HCT116 (cell line): ENCODE results near the gene ANO3. TPM values are rescaled to one million over a fixed set of nuclear protein-coding genes. Genes with fewer than 3 reads are reported as not detected.

Source experiments
- ATAC-seq: fragments of 200-7000 bp; cut with Tn5 transposase; 2 replicates; pipeline ENCODE4 v1.9.1; 2020; ENCODE audit warnings: mild to moderate bottlenecking, moderate library complexity
- BruUV-seq: library from RNA; stranded (reverse); fragments of 400-500 nt; replicated peaks from 2 replicates; lab custom pipeline; 2021; lab: Mats Ljungman, UMichigan
- CTCF ChIA-PET: fragments of 300-600 bp; sonication (Branson Sonifier 250); formaldehyde crosslinking; loops from one replicate; lab custom pipeline; 2021; ENCODE audit warnings: antibody characterized with exemption; lab: Charles Lee
- POLR2A ChIA-PET: fragments of 300-600, 350-600 bp; sonication (Branson Sonifier 250); formaldehyde crosslinking; loops from one replicate; lab custom pipeline; 2021; ENCODE audit warnings: antibody characterized with exemption; lab: Charles Lee
- RAD21 ChIA-PET, 2 experiments: fragments of 300-600 bp; sonication (Branson Sonifier 250); formaldehyde crosslinking; loops; one replicate each; lab custom pipeline; 2023; ENCODE audit warnings: low total read pairs in 2 of 2; ENCODE audit not compliant: uncharacterized antibody in 2 of 2, unreplicated experiment in 2 of 2, low non-redundant PET in 1 of 2; lab: Charles Lee
- DNase-seq: peaks from one replicate; pipeline ENCODE4 v3.0.0-alpha.2; 2010; ENCODE audit warnings: low read depth, low spot score
- H2AFZ ChIP-seq: fragments of 200-600 bp; shearing (Covaris generic), sonication (generic); 2 replicates; pipeline ENCODE4 v1.6.1; 2017; ENCODE audit warnings: low read depth, mixed run types, mixed read lengths, antibody characterized with exemption, low read length; ENCODE audit not compliant: poor library complexity, severe bottlenecking
- H3K27ac ChIP-seq: 2 replicates; pipeline ENCODE4 v1.5.1; 2012; ENCODE audit warnings: low read depth, low read length
- H3K27me3 ChIP-seq: fragments of 200-600 bp; sonication (generic); 2 replicates; pipeline ENCODE4 v1.6.1; 2016; ENCODE audit warnings: mixed run types, low read length, mixed read lengths; ENCODE audit not compliant: insufficient read depth
- H3K36me3 ChIP-seq, 2 experiments: fragments of 200-500 bp in 1 of 2; fragments of 200-600 bp in 1 of 2; sonication (Bioruptor generic) in 1 of 2; sonication (generic) in 1 of 2; 2 replicates each; pipeline versions ENCODE4 v1.5.1 to v1.6.1; 2014 to 2016; ENCODE audit warnings: low read length in 2 of 2, inconsistent platforms in 1 of 2, mixed read lengths in 1 of 2, mixed run types in 1 of 2; ENCODE audit not compliant: insufficient read depth in 2 of 2, control insufficient read depth in 1 of 2
- H3K4me1 ChIP-seq, 2 experiments: fragments of 200-600 bp in 1 of 2; sonication (generic) in 1 of 2; 2 replicates each; pipeline versions ENCODE4 v1.5.1 to v1.6.1; 2012 to 2017; ENCODE audit warnings: low read length in 2 of 2, inconsistent platforms in 1 of 2, mild to moderate bottlenecking in 1 of 2, mixed read lengths in 1 of 2, mixed run types in 1 of 2, moderate library complexity in 1 of 2; ENCODE audit not compliant: insufficient read depth in 2 of 2, control insufficient read depth in 1 of 2
- H3K4me2 ChIP-seq: fragments of 200-600 bp; sonication (generic); 2 replicates; pipeline ENCODE4 v1.6.1; 2017; ENCODE audit warnings: mixed run types, low read length, mixed read lengths
- H3K4me3 ChIP-seq, 2 experiments: fragments of 200-600 bp in 1 of 2; sonication (generic) in 1 of 2; replicated peaks in 1 of 2; 2 replicates each; pipeline ENCODE4 v1.5.1; 2011 to 2016; ENCODE audit warnings: low read length in 2 of 2, control low read depth in 1 of 2, low read depth in 1 of 2, mild to moderate bottlenecking in 1 of 2, mixed read lengths in 1 of 2, mixed run types in 1 of 2
- H3K79me2 ChIP-seq: fragments of 200-600 bp; sonication (generic); 2 replicates; pipeline ENCODE4 v1.6.1; 2017; ENCODE audit warnings: mild to moderate bottlenecking, mixed run types, low read length, moderate library complexity, mixed read lengths; ENCODE audit not compliant: insufficient read depth
- H3K9ac ChIP-seq: fragments of 200-600 bp; sonication (generic); 2 replicates; pipeline ENCODE4 v1.6.1; 2016; ENCODE audit warnings: low read length, mixed read lengths
- H3K9me2 ChIP-seq: fragments of 200-600 bp; sonication (generic), shearing (Covaris generic); 2 replicates; pipeline ENCODE4 v1.6.1; 2017; ENCODE audit warnings: mixed run types, mild to moderate bottlenecking, moderate library complexity; ENCODE audit not compliant: insufficient read depth
- H3K9me3 ChIP-seq, 2 experiments: fragments of 200-500 bp in 1 of 2; fragments of 200-600 bp in 1 of 2; sonication (Bioruptor generic) in 1 of 2; sonication (generic) in 1 of 2; 2 replicates each; pipeline ENCODE4 v1.6.1; 2014 to 2017; ENCODE audit warnings: low read length in 2 of 2, mixed read lengths in 2 of 2, inconsistent platforms in 1 of 2, low read depth in 1 of 2, mild to moderate bottlenecking in 1 of 2, mixed run types in 1 of 2, moderate library complexity in 1 of 2; ENCODE audit not compliant: control insufficient read depth in 1 of 2, insufficient read depth in 1 of 2
- H4K20me1 ChIP-seq: fragments of 200-600 bp; sonication (generic), shearing (Covaris generic); 2 replicates; pipeline ENCODE4 v1.6.1; 2017; ENCODE audit warnings: mixed run types, mild to moderate bottlenecking, moderate library complexity; ENCODE audit not compliant: insufficient read depth
- EGR1 ChIP-seq: IDR thresholded peaks from 2 replicates; pipeline ENCODE4 v1.6.1; 2012; ENCODE audit warnings: low read depth
- JUND ChIP-seq: IDR thresholded peaks from 2 replicates; pipeline ENCODE4 v1.6.1; 2012
- POLR2AphosphoS5 ChIP-seq: IDR thresholded peaks from 2 replicates; pipeline ENCODE4 v1.6.1; 2011; ENCODE audit warnings: mild to moderate bottlenecking, low read depth, low read length, moderate library complexity
- SIN3A ChIP-seq: IDR thresholded peaks from 2 replicates; pipeline ENCODE4 v1.6.1; 2012; ENCODE audit warnings: low read depth
- SP1 ChIP-seq: IDR thresholded peaks from 2 replicates; pipeline ENCODE4 v1.6.1; 2012; ENCODE audit warnings: low read depth
- intact Hi-C: fragments of 100-400 bp; cut with micrococcal nuclease; formaldehyde crosslinking; loops from 2 replicates; pipeline ENCODE4 v1.10.0; 2022
- total RNA-seq: library from RNA; stranded (reverse); gene quantifications from one replicate; pipeline ENCODE4 v1.2.1, GENCODE V29; 2021; ENCODE audit not compliant: unreplicated experiment
- TF ChIP-seq, protein P1 (sequence below): IDR thresholded peaks from 2 replicates; pipeline ENCODE4 v1.6.1; 2011; ENCODE audit warnings: mild to moderate bottlenecking, low read length, moderate library complexity; ENCODE audit not compliant: insufficient replicate concordance; ENCODE audit errors: extremely low read depth
- TF ChIP-seq, protein P2 (sequence below), 3 experiments: fragments of 200-600 bp in 1 of 3; sonication (generic) in 1 of 3; IDR thresholded peaks in 2 of 3; conservative IDR thresholded peaks in 1 of 3; 2 replicates each; pipeline ENCODE4 v1.5.1; 2012 to 2017; ENCODE audit warnings: low read depth in 2 of 3, low read length in 2 of 3, antibody characterized with exemption in 1 of 3, borderline replicate concordance in 1 of 3, control low read depth in 1 of 3, mild to moderate bottlenecking in 1 of 3, mixed read lengths in 1 of 3, mixed run types in 1 of 3, moderate library complexity in 1 of 3; ENCODE audit not compliant: insufficient read depth in 1 of 3

Gene ANO3
- total RNA-seq, 1 experiment from 2014 or later = not detected

DNA sequence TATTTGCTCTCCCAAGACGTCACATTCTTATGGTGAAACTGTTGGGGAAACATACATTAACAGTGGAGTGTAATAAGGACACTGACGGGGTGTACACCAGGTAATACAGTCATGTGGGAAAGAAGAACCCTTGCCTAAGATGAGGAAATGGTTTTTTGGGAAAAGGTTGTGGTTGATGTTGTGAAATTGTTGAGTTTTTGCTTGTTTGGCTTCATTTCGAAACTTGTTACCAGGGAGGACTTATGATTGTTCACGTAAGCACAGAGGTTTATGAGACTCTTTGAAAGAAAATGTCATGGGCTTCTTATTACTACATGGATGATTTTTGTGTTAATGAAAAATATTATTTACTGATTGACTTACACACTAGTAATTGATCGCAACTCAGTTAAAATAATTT is 16.8 kb downstream of the ANO3 start:
- ChIA-PET RAD21 (no interaction called here), CTCF (no interaction called here), POLR2A (no interaction called here)
- no peak for ATAC-seq
- H3K27me3 ChIP-seq = no peaks in the 10 kb centered on the region
- no peaks in the 10 kb centered on the region for H3K4me1 ChIP-seq
- no TSS peak for BruUV-seq
- H3K36me3 ChIP-seq = no peaks in the 10 kb centered on the region
- no peak overlapping the region for H2AFZ ChIP-seq
- no peak overlapping the region for H3K27ac ChIP-seq
- intact Hi-C loops = no loop called here
- H3K9me2 ChIP-seq = no peaks in the 10 kb centered on the region
- no peak overlapping the region for H3K4me2 ChIP-seq
- no peak overlapping the region for H3K9ac ChIP-seq
- TF ChIP-seq EGR1 (no peak), POLR2AphosphoS5 (no peak), SIN3A (no peak), SP1 (no peak), JUND (no peak)
- TF ChIP-seq, protein P1, sequence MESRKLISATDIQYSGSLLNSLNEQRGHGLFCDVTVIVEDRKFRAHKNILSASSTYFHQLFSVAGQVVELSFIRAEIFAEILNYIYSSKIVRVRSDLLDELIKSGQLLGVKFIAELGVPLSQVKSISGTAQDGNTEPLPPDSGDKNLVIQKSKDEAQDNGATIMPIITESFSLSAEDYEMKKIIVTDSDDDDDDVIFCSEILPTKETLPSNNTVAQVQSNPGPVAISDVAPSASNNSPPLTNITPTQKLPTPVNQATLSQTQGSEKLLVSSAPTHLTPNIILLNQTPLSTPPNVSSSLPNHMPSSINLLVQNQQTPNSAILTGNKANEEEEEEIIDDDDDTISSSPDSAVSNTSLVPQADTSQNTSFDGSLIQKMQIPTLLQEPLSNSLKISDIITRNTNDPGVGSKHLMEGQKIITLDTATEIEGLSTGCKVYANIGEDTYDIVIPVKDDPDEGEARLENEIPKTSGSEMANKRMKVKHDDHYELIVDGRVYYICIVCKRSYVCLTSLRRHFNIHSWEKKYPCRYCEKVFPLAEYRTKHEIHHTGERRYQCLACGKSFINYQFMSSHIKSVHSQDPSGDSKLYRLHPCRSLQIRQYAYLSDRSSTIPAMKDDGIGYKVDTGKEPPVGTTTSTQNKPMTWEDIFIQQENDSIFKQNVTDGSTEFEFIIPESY = no peak
- TF ChIP-seq, protein P2, sequence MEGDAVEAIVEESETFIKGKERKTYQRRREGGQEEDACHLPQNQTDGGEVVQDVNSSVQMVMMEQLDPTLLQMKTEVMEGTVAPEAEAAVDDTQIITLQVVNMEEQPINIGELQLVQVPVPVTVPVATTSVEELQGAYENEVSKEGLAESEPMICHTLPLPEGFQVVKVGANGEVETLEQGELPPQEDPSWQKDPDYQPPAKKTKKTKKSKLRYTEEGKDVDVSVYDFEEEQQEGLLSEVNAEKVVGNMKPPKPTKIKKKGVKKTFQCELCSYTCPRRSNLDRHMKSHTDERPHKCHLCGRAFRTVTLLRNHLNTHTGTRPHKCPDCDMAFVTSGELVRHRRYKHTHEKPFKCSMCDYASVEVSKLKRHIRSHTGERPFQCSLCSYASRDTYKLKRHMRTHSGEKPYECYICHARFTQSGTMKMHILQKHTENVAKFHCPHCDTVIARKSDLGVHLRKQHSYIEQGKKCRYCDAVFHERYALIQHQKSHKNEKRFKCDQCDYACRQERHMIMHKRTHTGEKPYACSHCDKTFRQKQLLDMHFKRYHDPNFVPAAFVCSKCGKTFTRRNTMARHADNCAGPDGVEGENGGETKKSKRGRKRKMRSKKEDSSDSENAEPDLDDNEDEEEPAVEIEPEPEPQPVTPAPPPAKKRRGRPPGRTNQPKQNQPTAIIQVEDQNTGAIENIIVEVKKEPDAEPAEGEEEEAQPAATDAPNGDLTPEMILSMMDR (IDR thresholded peaks at IDR 0.05 in 2 of 3, conservative IDR thresholded peaks at IDR 0.05 in 1 of 3; ENCODE audit: borderline replicate concordance in 1 of 3, insufficient read depth in 1 of 3, low read depth in 2 of 3, low read length in 2 of 3) = no peak
- peaks cover 3 to 5% of the 10 kb centered on the region in 2 experiments; a peak in 2 of 4 replicates for H3K9me3 ChIP-seq
- H3K79me2 ChIP-seq = no peaks in the 10 kb centered on the region
- no peak for DNase-seq
- no peaks in the 10 kb centered on the region for H4K20me1 ChIP-seq
- H3K4me3 ChIP-seq = no peak overlapping the region
